GM15510 (cell line): ENCODE results near the gene IQGAP3.

Source experiments
- POLR2A ChIP-seq: IDR thresholded peaks from 3 replicates; pipeline ENCODE4 v1.6.1; 2011; ENCODE audit warnings: borderline replicate concordance; ENCODE audit not compliant: insufficient read length; ENCODE audit errors: extremely low read depth

IQGAP3 gene

DNA sequence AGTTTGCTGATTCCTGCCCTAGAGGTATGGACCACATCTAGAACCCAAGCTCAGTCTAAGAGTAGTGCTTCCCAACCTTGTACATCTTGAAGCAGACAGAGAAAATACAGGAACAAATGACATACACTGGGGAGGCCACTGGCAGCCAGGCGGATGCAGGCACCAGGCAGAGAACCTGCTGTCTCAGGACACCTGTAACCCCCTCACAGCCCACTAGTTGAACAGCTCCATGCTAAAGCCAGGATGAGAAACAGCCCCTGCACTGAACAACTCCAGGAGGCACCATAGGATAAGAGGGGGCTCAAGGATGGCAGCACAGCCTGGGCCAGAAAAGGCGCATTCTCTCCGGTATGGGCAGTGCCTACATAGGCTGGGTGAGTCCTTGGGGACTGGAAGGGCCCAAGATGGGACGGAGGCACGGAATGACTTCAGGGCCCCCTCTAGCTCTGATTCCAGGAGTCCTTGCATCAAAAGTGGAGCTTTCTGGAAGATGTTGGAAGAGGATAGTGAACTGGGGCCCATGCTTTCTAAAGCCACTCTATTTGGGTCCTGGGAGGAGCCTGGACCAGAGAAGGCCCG, 87.8 kb downstream of the IQGAP3 start:
- TF ChIP-seq POLR2A, result no peak

DNA sequence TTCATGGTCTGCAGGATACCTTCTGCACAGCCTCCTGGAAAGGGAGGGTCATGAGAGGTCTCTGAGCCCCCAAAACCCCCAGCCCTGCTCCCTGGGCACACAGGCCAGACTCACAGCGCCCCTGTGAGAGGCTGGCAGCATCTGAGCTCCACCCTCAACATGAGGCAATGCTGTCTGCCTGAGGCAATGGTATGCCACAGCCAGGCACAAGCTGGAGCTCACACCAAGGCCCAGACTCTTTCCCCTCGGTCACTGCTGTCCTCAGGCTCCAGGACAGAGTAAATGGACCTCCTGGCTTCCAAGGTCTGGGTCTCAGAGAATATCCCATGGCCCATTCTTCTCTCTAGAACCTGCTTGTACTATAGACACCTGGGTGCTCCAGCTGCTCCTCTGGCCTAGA, 89.0 kb downstream of the IQGAP3 start:
- TF ChIP-seq POLR2A, result no peak

DNA sequence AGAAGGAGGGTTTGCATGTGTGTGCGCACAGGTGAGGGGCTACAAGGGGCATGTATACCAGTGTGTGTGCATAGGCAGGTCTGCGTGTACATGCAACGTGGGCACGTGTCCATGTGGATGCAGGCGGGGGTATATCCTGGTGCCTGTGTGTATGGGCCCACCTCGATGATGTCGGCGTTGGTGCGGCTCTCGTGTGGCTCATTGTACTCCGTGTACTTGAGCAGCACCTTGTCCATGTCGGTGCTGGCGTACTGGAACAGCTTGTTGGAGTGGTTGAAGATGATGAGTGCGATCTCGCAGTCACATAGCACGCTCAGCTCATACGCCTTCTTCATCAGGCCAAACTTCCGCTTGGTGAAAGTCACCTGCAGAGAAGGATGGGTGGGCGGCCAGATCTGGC, 90.1 kb downstream of the IQGAP3 start:
- no peak for TF ChIP-seq POLR2A

DNA sequence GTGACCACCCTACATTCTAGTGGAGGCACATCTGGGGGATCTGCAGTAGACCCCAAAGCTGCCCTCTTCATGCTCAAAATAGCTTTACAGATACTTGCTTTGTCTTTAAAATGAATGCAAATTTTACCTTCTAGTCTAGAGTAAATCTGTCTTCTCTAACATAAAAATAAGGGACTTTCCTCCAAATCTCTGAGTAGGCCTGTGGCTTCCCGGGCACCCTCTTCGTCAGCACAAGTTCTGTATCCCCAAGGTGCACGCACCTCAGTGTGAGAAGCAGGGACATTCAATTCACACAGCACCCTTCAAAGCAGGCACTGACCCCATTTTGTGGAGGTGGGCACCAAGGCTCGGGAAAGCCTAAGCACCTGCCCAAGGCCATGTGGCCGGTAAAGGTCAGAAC, 90.8 kb downstream of the IQGAP3 start:
- TF ChIP-seq POLR2A, result no peak

DNA sequence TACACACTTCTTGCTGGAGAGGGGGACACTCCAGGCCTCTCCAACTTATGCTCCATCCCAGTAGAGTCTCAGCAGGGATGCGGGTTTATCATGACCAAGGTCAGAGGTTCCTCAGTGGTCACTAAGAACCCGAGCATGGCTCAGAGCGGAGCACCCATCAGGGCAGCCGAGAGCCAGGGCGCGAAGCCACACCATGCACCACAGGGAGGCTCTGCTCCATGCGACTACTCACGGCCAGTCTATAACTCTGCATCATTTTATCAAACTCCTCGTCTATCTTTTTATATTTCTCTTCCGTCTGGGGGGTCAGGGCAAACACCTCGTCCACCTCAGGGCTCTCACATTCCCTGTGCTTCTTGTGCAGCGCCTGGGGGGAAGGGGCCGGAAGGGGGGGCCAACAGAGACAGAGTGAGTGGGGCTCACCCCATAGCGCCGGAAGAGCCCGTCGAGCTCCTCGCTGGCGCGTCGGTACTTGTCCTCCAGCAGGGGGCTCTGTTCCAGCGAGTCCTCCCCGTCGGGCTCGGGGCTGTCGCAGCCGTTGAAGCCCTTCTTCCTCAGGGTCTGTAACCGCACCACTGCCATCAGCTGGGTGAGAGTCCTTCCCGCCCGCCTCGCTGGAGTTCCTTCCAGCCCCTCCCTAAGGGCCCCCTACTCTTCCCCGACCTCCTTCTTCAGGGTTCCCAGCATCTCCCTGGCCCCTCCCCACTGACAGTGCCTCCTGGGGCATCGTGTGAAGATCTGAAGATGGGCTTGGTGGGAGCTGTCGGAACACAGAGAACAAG, 91.8 kb downstream of the IQGAP3 start:
- no peak for TF ChIP-seq POLR2A

DNA sequence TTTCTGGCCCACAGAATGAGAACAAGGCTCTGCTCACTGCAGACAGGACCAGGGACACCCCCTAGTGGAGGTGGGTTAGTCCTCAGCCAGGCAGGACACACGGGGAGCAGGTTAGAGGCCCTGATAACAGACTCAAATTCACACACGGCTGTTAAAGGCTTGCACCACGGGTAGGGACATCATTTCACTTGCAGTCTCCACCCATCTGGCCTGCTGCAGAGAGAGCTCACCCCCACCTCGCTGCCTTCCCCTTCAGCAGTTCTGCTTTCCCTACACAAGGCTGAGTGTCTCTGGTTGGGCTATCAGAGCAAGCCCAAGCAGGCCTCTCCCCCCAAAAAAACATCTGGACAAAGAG, 92.4 kb downstream of the IQGAP3 start:
- no peak for TF ChIP-seq POLR2A

GRCh38 chr1:156479093-156480015, 93.0 kb downstream of the IQGAP3 start:
- TF ChIP-seq POLR2A, result no peak

GRCh38 chr1:156478250-156478627, 94.1 kb downstream of the IQGAP3 start:
- no peak for TF ChIP-seq POLR2A

GRCh38 chr1:156477526-156478249, 94.7 kb downstream of the IQGAP3 start:
- no peak for TF ChIP-seq POLR2A

GRCh38 chr1:156476501-156477298, 95.7 kb downstream of the IQGAP3 start:
- no peak for TF ChIP-seq POLR2A

DNA sequence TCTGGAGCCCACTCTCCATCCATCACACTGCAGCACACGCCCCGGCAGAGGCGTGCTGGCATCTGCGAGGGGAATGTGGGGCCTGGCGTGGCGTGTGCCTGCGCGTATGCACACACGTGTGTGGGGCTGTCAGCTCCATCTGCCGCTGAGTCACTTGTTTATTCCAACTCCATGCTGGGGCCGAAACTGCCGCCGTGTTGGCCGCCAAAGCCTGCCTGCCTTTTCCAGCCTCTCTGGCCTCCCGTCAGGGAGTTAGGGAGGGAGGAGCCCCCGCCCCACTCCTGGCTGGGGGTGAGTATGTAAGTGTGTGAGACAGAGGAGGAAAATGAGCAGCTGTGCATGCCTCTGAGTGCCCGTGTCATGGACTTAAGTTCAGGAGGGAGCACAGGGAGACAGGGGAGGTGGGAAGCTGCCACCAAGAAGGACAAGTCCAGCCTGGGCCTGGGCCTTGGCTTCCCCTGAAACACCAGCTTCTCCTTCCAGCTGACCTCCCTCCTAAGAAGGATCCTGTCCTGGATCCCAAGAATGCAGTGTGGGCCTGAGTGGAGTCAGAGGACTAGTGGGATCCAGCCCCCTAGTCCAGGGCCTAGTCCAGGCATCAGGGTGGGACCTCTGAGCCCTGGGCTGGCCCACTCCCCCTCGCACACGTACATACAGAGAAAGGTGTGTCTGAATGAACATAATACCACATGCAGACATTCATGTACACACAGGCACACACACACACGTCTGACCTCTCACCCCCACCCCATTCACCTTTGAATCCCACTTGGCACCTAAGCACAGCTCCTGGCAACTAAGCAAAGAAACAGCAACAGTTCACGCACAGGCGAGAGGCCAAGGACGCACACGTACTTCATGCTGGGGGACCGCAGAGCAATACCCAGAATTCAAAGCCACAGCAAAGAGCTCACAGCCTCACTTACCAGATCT, 96.5 kb downstream of the IQGAP3 start:
- TF ChIP-seq POLR2A, result no peak
